Measurements from ENCODE around the gene JSRP1.

Gene JSRP1

GRCh38 chr19:2288818-2289713 is 32.8 kb upstream of the JSRP1 start:
- Histone ChIP-seq H3K27ac (ENCODE audit: extremely low read depth, low read depth, low read length) (no peak overlapping the region), H3K36me3 (ENCODE audit: control insufficient read depth in 2 of 2, insufficient read depth in 1 of 2, low read length in 2 of 2) (no peaks in the 10 kb centered on the region), H3K9me3 (ENCODE audit: control insufficient read depth, insufficient read depth, low read depth, low read length) (no peaks in the 10 kb centered on the region), H3K4me3 (ENCODE audit: low read depth, low read length) (no peak overlapping the region), H3K4me1 (ENCODE audit: control insufficient read depth, insufficient read depth, low read length) (no peaks in the 10 kb centered on the region)
- no peak for TF ChIP-seq ZNF148 (tag by site-specific recombination; IDR thresholded peaks at IDR 0.05; ENCODE audit: borderline replicate concordance)
- peak; percentile 100 for TF ChIP-seq ZNF18 (tag by site-specific recombination; IDR thresholded peaks at IDR 0.05)
- TF ChIP-seq ZNF184 (tag by site-specific recombination; IDR thresholded peaks at IDR 0.05), result no peak
- no peak for TF ChIP-seq ZNF362 (tag by site-specific recombination; IDR thresholded peaks at IDR 0.05)
- ChIA-PET CTCF (interaction anchor here (0.9 to 1.0 kb wide), 2 partner anchors 14 to 348 kb away, joined by 3 read pairs; no protein-coding TSS in a partner anchor), POLR2A (interaction anchor here (1.0 to 1.7 kb wide), 3 partner anchors 8 to 187 kb away, joined by 3 to 5 read pairs (median 4); partner anchors contain the start of genes GADD45B, LSM7 and SPPL2B)

- Histone ChIP-seq H3K27ac (ENCODE audit: extremely low read depth, low read depth, low read length) (no peak overlapping the region), H3K4me3 (ENCODE audit: low read depth, low read length) (no peak overlapping the region), H3K9me3 (ENCODE audit: control insufficient read depth, insufficient read depth, low read depth, low read length) (no peaks in the 10 kb centered on the region), H3K36me3 (ENCODE audit: control insufficient read depth in 2 of 2, insufficient read depth in 1 of 2, low read length in 2 of 2) (no peaks in the 10 kb centered on the region), H3K4me1 (ENCODE audit: control insufficient read depth, insufficient read depth, low read length) (no peaks in the 10 kb centered on the region)
- no peak for TF ChIP-seq PATZ1 (tag by site-specific recombination; IDR thresholded peaks at IDR 0.05)
- TF ChIP-seq EGR2 (tag by site-specific recombination; IDR thresholded peaks at IDR 0.05; ENCODE audit: low read depth), result no peak
- TF ChIP-seq PRDM4 (tag by site-specific recombination; IDR thresholded peaks at IDR 0.05), result no peak
- no peak for TF ChIP-seq ZNF311 (tag by site-specific recombination; IDR thresholded peaks at IDR 0.05; ENCODE audit: borderline replicate concordance)
- TF ChIP-seq MEIS1 (CRISPR knock-in tag; IDR thresholded peaks at IDR 0.05; ENCODE audit: borderline replicate concordance), result no peak
- TF ChIP-seq SP2 (tag by site-specific recombination; IDR thresholded peaks at IDR 0.05), result no peak
- no peak for TF ChIP-seq KLF10 (tag by site-specific recombination; IDR thresholded peaks at IDR 0.05)
- no peak for TF ChIP-seq ZNF2 (tag by site-specific recombination; IDR thresholded peaks at IDR 0.05)
- TF ChIP-seq ZNF214 (tag by site-specific recombination; IDR thresholded peaks at IDR 0.05; ENCODE audit: borderline replicate concordance), result no peak
- TF ChIP-seq ZIC2 (tag by site-specific recombination; IDR thresholded peaks at IDR 0.05), result no peak
- TF ChIP-seq ZNF449 (tag by site-specific recombination; IDR thresholded peaks at IDR 0.05), result no peak
- TF ChIP-seq ZBTB20 (tag by site-specific recombination; IDR thresholded peaks at IDR 0.05), result no peak
- TF ChIP-seq KLF9 (tag by site-specific recombination; IDR thresholded peaks at IDR 0.05; ENCODE audit: low read depth), result no peak
- CTCF ChIA-PET, result interaction anchor here (0.7 to 1.0 kb wide), 3 partner anchors 13 to 349 kb away, joined by 3 read pairs; no protein-coding TSS in a partner anchor
- POLR2A ChIA-PET, result interaction anchor here (1.0 to 1.7 kb wide), 3 partner anchors 9 to 187 kb away, joined by 3 to 5 read pairs (median 4); partner anchors contain the start of genes GADD45B, LSM7 and SPPL2B
Observed at GRCh38 chr19:2288338-2288817, 32.2 kb upstream of the JSRP1 start.

Measured in HEK293 (cell line).